Measurements from ENCODE around the gene ZYG11B. TPM values are rescaled to one million over a fixed set of nuclear protein-coding genes. Genes with fewer than 3 reads are reported as not detected.
"Not testable (repeated sequence)": the region's sequence is repeated elsewhere in the genome, so short reads cannot be mapped to it uniquely, and the experiment has no call there.

The ZYG11B gene
- total and polyA plus RNA-seq, 4 donors: 38.9 to 115 (median 48.0) TPM

GRCh38 chr1:52856026-52856425 lies 129.8 kb downstream of the ZYG11B start:
- Histone ChIP-seq H3K36me3 (ENCODE audit: control insufficient read depth, insufficient read depth, low read length) (no peaks in the 10 kb centered on the region), H3K4me3 (ENCODE audit: low read depth, low read length) (no peak overlapping the region), H3K27ac (ENCODE audit: low read depth, low read length) (no peak overlapping the region), H3K4me1 (ENCODE audit: control insufficient read depth, insufficient read depth, low read length) (no peaks in the 10 kb centered on the region), H3K27me3 (ENCODE audit: control insufficient read depth, insufficient read depth, low read length) (no peaks in the 10 kb centered on the region), H3K9me3 (ENCODE audit: control insufficient read depth, insufficient read depth, low read length) (no peaks in the 10 kb centered on the region)
- no CpG with 5 or more reads among the region's 4 CpGs for WGBS (ENCODE audit: insufficient coverage)
- no peak for DNase-seq (ENCODE audit: low read depth in 4 of 6, low spot score in 6 of 6)

- DNase-seq (ENCODE audit: low read depth in 4 of 6, low spot score in 6 of 6): no peak
- WGBS (ENCODE audit: insufficient coverage): 100% methylated on average over 1 of the region's 4 CpGs
Observed at GRCh38 chr1:52857443-52857842, 131.2 kb downstream of the ZYG11B start.

DNA sequence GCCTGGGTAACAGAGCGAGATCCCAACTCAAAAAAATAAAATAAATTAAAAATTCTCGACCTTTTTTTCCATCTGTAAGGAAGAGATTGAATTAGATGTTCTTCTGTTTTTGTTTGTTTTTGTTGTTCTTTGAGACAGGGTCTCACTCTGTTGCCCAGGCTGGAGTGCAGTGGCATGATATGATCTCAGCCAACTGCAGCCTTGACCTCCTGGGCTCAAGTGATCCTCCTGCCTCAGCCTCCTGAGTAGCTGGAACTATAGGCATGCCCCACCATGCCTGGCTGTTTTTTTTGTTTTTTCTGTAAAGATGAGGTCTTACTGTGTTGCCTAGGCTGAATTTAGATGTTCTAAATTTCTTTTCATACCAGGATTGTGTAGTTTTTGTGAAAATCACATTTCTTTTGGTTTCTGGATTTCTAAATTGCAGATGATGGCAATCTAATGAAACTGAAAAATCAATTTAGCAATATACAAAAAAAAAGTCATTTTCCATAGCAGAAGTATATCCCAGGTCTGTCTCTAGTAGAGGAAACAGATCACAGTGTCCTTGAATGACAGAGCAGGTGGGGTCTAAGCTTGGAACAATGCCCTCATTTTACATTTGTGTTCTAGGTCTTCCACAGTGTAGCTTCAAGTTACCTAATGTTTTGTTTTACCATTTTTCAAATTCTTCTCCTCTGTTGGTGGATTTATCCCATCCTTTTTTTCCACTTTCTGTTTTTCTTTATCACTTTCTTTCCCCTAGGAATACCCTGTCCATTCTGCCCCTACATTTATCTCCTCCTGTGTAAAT lies 136.6 kb downstream of the ZYG11B start:
- Histone ChIP-seq H3K27ac (ENCODE audit: low read depth, low read length) (no peak overlapping the region), H3K36me3 (ENCODE audit: control insufficient read depth, insufficient read depth, low read length) (no peaks in the 10 kb centered on the region), H3K4me3 (ENCODE audit: low read depth, low read length) (no peak overlapping the region), H3K27me3 (ENCODE audit: control insufficient read depth, insufficient read depth, low read length) (no peaks in the 10 kb centered on the region), H3K4me1 (ENCODE audit: control insufficient read depth, insufficient read depth, low read length) (no peaks in the 10 kb centered on the region), H3K9me3 (ENCODE audit: control insufficient read depth, insufficient read depth, low read length) (no peaks in the 10 kb centered on the region)
- no peak for DNase-seq (ENCODE audit: low read depth in 4 of 6, low spot score in 6 of 6)
- WGBS (ENCODE audit: insufficient coverage): no CpG with 5 or more reads among the region's 2 CpGs

More at GRCh38 chr1:52857443-52857842, 131.2 kb downstream of the ZYG11B start:
- Histone ChIP-seq H3K36me3 (ENCODE audit: control insufficient read depth, insufficient read depth, low read length) (no peaks in the 10 kb centered on the region), H3K4me3 (ENCODE audit: low read depth, low read length) (no peak overlapping the region), H3K27ac (ENCODE audit: low read depth, low read length) (no peak overlapping the region), H3K9me3 (ENCODE audit: control insufficient read depth, insufficient read depth, low read length) (no peaks in the 10 kb centered on the region), H3K27me3 (ENCODE audit: control insufficient read depth, insufficient read depth, low read length) (no peaks in the 10 kb centered on the region), H3K4me1 (ENCODE audit: control insufficient read depth, insufficient read depth, low read length) (no peaks in the 10 kb centered on the region)

- Histone ChIP-seq H3K9me3 (ENCODE audit: control insufficient read depth, insufficient read depth, low read length) (no peaks in the 10 kb centered on the region), H3K27ac (ENCODE audit: low read depth, low read length) (no peak overlapping the region), H3K27me3 (ENCODE audit: control insufficient read depth, insufficient read depth, low read length) (no peaks in the 10 kb centered on the region), H3K4me1 (ENCODE audit: control insufficient read depth, insufficient read depth, low read length) (no peaks in the 10 kb centered on the region), H3K36me3 (ENCODE audit: control insufficient read depth, insufficient read depth, low read length) (no peaks in the 10 kb centered on the region), H3K4me3 (ENCODE audit: low read depth, low read length) (no peak overlapping the region)
- DNase-seq (ENCODE audit: low read depth in 4 of 6, low spot score in 6 of 6): peak in 1 of 6 donors; percentile 5
- WGBS (ENCODE audit: insufficient coverage): no CpG with 5 or more reads among the region's 2 CpGs
Observed at GRCh38 chr1:52867087-52867863, 141.0 kb downstream of the ZYG11B start.

DNA sequence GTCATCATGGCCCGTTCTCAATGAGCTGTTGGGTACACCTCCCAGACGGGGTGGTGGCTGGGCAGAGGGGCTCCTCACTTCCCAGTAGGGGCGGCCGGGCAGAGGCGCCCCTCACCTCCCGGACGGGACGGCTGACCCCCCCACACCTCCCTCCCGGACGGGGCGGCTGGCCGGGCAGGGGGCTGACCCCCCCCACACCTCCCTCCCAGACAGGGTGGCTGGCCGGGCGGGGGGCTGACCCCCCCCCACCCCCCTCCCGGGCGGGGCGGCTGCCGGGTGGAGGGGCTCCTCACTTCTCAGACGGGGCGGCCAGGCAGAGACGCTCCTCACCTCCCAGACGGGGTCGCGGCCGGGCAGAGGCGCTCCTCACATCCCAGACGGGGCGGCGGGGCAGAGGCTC lies 143.5 kb downstream of the ZYG11B start:
- not testable (repeated sequence) for H3K9me3 ChIP-seq (ENCODE audit: control insufficient read depth, insufficient read depth, low read length); H3K4me3 ChIP-seq (ENCODE audit: low read depth, low read length); DNase-seq (ENCODE audit: low read depth in 4 of 6, low spot score in 6 of 6); H3K36me3 ChIP-seq (ENCODE audit: control insufficient read depth, insufficient read depth, low read length); H3K27me3 ChIP-seq (ENCODE audit: control insufficient read depth, insufficient read depth, low read length); H3K4me1 ChIP-seq (ENCODE audit: control insufficient read depth, insufficient read depth, low read length); H3K27ac ChIP-seq (ENCODE audit: low read depth, low read length)
- WGBS (ENCODE audit: insufficient coverage): no CpG with 5 or more reads among the region's 29 CpGs

- Histone ChIP-seq H3K4me1 (ENCODE audit: control insufficient read depth, insufficient read depth, low read length) (no peaks in the 10 kb centered on the region), H3K36me3 (ENCODE audit: control insufficient read depth, insufficient read depth, low read length) (no peaks in the 10 kb centered on the region), H3K9me3 (ENCODE audit: control insufficient read depth, insufficient read depth, low read length) (no peaks in the 10 kb centered on the region), H3K27me3 (ENCODE audit: control insufficient read depth, insufficient read depth, low read length) (no peaks in the 10 kb centered on the region), H3K4me3 (ENCODE audit: low read depth, low read length) (no peak overlapping the region), H3K27ac (ENCODE audit: low read depth, low read length) (no peak overlapping the region)
- WGBS (ENCODE audit: insufficient coverage): no CpG with 5 or more reads among the region's 2 CpGs
- no peak for DNase-seq (ENCODE audit: low read depth in 4 of 6, low spot score in 6 of 6)
Observed at GRCh38 chr1:52876843-52877242, 150.6 kb downstream of the ZYG11B start.

Small RNA genes lying within 50 kb of the gene (small RNA-seq; reads per million reads assigned to genes)
- gene RN7SL62P (ENCODE audit: low replicate concordance) (not detected), gene RNU2-30P (ENCODE audit: low replicate concordance) (0.22 reads per million, percentile 11 among the genes with 10 or more reads in this experiment), gene RNU6-969P (ENCODE audit: low replicate concordance) (not detected)

Other genes with a start within 250 kb of the ZYG11B start
- 10 to 100 TPM; 76.5 to 92.5 TPM for gene TUT4, start 173.4 kb upstream of the ZYG11B start, total RNA-seq
- gene TUT4, start 173.4 kb upstream of the ZYG11B start, polyA plus RNA-seq (ENCODE audit: insufficient read length in 2 of 2): 10 to 100 TPM; 59.8 to 99.8 TPM
- gene GPX7, start 124.1 kb upstream of the ZYG11B start, total RNA-seq: 10 to 100 TPM; 48.3 to 85.6 TPM
- 10 to 100 TPM; 32.4 to 38.1 TPM for gene GPX7, start 124.1 kb upstream of the ZYG11B start, polyA plus RNA-seq (ENCODE audit: insufficient read length in 2 of 2)
- 1 to 10 TPM in 1 of 2 donors, under 1 TPM in 1; 0.30 to 1.1 TPM for gene SHISAL2A, start 93.3 kb upstream of the ZYG11B start, total RNA-seq
- gene SHISAL2A, start 93.3 kb upstream of the ZYG11B start, polyA plus RNA-seq (ENCODE audit: insufficient read length in 2 of 2): 1 to 10 TPM; 1.9 to 2.1 TPM
- 10 to 100 TPM; 11.5 to 16.5 TPM for gene COA7, start 28.1 kb upstream of the ZYG11B start, total RNA-seq
- gene COA7, start 28.1 kb upstream of the ZYG11B start, polyA plus RNA-seq (ENCODE audit: insufficient read length in 2 of 2): 10 to 100 TPM; 26.0 to 30.0 TPM
- under 1 TPM; 0.50 to 0.59 TPM for gene ZYG11A, start 116.3 kb downstream of the ZYG11B start, total RNA-seq
- gene ZYG11A, start 116.3 kb downstream of the ZYG11B start, polyA plus RNA-seq (ENCODE audit: insufficient read length in 2 of 2): under 1 TPM; 0.06 to 0.27 TPM
- 10 to 100 TPM; 13.1 to 51.5 TPM for gene ECHDC2, start 195.3 kb downstream of the ZYG11B start, total RNA-seq
- gene ECHDC2, start 195.3 kb downstream of the ZYG11B start, polyA plus RNA-seq (ENCODE audit: insufficient read length in 2 of 2): 10 to 100 TPM; 27.8 to 62.5 TPM
- 100 to 1,000 TPM; 140 to 146 TPM for gene SCP2, start 200.8 kb downstream of the ZYG11B start, total RNA-seq
- 100 to 1,000 TPM; 119 to 155 TPM for gene SCP2, start 200.8 kb downstream of the ZYG11B start, polyA plus RNA-seq (ENCODE audit: insufficient read length in 2 of 2)